Measurements from ENCODE around the gene CCT6B. TPM values are rescaled to one million over a fixed set of nuclear protein-coding genes. Genes with fewer than 3 reads are reported as not detected.

CCT6B gene
- total and polyA plus RNA-seq, 12 donors: 2.1 to 14.3 (median 4.7) TPM

- no peaks in the 10 kb centered on the region for H3K9me3 ChIP-seq (replicated peaks in 1 of 3)
- no peak overlapping the region for H3K4me3 ChIP-seq
- intact Hi-C loops (cut with DNase I): no loop called here
- H3K36me3 ChIP-seq (replicated peaks in 1 of 2): peaks cover 0 to 70% of the 10 kb centered on the region in 2 donors
- WGBS, 4 donors: 64 to 82% (median 69%) methylated on average over 2 of the region's 2 CpGs
- no peaks in the 10 kb centered on the region for H3K27me3 ChIP-seq
- peaks cover 0 to 13% of the 10 kb centered on the region in 2 donors for H3K4me1 ChIP-seq (replicated peaks in 1 of 2)
- no peak overlapping the region for H3K27ac ChIP-seq
- DNase-seq: no peak
- TF ChIP-seq CTCF (IDR thresholded peaks at IDR 0.05) (no peak), POLR2A (IDR thresholded peaks at IDR 0.05) (no peak)
Measured at GRCh38 chr17:34993031-34993430, 31.8 kb upstream of the CCT6B start.

GRCh38 chr17:34991606-34992005 lies 30.3 kb upstream of the CCT6B start:
- H3K4me3 ChIP-seq: no peak overlapping the region
- peaks cover 0 to 64% of the 10 kb centered on the region in 2 donors for H3K36me3 ChIP-seq (replicated peaks in 1 of 2)
- H3K27me3 ChIP-seq: no peaks in the 10 kb centered on the region
- intact Hi-C loops (cut with DNase I): no loop called here
- 85 to 100% (median 91%) methylated on average over 3 of the region's 3 CpGs for WGBS, 4 donors
- no peaks in the 10 kb centered on the region for H3K4me1 ChIP-seq (replicated peaks in 1 of 2)
- no peaks in the 10 kb centered on the region for H3K9me3 ChIP-seq (replicated peaks in 1 of 3)
- H3K27ac ChIP-seq: no peak overlapping the region
- TF ChIP-seq CTCF (IDR thresholded peaks at IDR 0.05): no peak
- TF ChIP-seq POLR2A (IDR thresholded peaks at IDR 0.05): no peak
- DNase-seq: no peak

- Histone ChIP-seq H3K27me3 (no peaks in the 10 kb centered on the region), H3K4me3 (no peak overlapping the region), H3K36me3 (replicated peaks in 1 of 2) (peaks cover 0 to 64% of the 10 kb centered on the region in 2 donors), H3K27ac (no peak overlapping the region), H3K4me1 (replicated peaks in 1 of 2) (no peaks in the 10 kb centered on the region), H3K9me3 (replicated peaks in 1 of 3) (no peaks in the 10 kb centered on the region)
- TF ChIP-seq POLR2A (IDR thresholded peaks at IDR 0.05): no peak
- no peak for DNase-seq
- intact Hi-C loops (cut with DNase I): no loop called here
- 69 to 80% (median 76%) methylated on average over 6 of the region's 6 CpGs for WGBS, 4 donors
Measured at GRCh38 chr17:34990921-34991365, 29.7 kb upstream of the CCT6B start.

- no peak for DNase-seq
- 83 to 84% (median 83%) methylated on average over 10 of the region's 10 CpGs for WGBS, 4 donors
- H3K9me3 ChIP-seq (replicated peaks in 1 of 3): no peaks in the 10 kb centered on the region
- intact Hi-C loops (cut with DNase I): loop anchor here in 1 of 2 donors (10.0 kb wide), 1 partner anchor 75 kb away; the partner anchor contains the start of gene RFFL
- H3K4me1 ChIP-seq (replicated peaks in 1 of 2): no peaks in the 10 kb centered on the region
- no peak overlapping the region for H3K27ac ChIP-seq
- H3K27me3 ChIP-seq: no peaks in the 10 kb centered on the region
- no peak for TF ChIP-seq POLR2A (IDR thresholded peaks at IDR 0.05)
- no peak for TF ChIP-seq CTCF (IDR thresholded peaks at IDR 0.05)
- peaks cover 0 to 56% of the 10 kb centered on the region in 2 donors for H3K36me3 ChIP-seq (replicated peaks in 1 of 2)
- H3K4me3 ChIP-seq: no peak overlapping the region
Measured at GRCh38 chr17:34989473-34989872, 28.2 kb upstream of the CCT6B start.

- Histone ChIP-seq H3K27me3 (no peaks in the 10 kb centered on the region), H3K27ac (no peak overlapping the region), H3K36me3 (replicated peaks in 1 of 2) (peaks cover 0 to 47% of the 10 kb centered on the region in 2 donors), H3K4me1 (replicated peaks in 1 of 2) (no peaks in the 10 kb centered on the region), H3K9me3 (replicated peaks in 1 of 3) (no peaks in the 10 kb centered on the region), H3K4me3 (no peak overlapping the region)
- TF ChIP-seq POLR2A (IDR thresholded peaks at IDR 0.05): no peak
- TF ChIP-seq CTCF (IDR thresholded peaks at IDR 0.05): no peak
- intact Hi-C loops (cut with DNase I): loop anchor here in 1 of 2 donors (10.0 kb wide), 1 partner anchor 76 kb away; the partner anchor contains the start of gene RFFL
- WGBS, 4 donors: 79 to 97% (median 94%) methylated on average over 2 of the region's 2 CpGs
- no peak for DNase-seq
Measured at GRCh38 chr17:34988644-34989043, 27.4 kb upstream of the CCT6B start.

All from adrenal gland (tissue), 12 donors.